ENCODE measurements around the gene NUDT3.

Gene NUDT3

DNA sequence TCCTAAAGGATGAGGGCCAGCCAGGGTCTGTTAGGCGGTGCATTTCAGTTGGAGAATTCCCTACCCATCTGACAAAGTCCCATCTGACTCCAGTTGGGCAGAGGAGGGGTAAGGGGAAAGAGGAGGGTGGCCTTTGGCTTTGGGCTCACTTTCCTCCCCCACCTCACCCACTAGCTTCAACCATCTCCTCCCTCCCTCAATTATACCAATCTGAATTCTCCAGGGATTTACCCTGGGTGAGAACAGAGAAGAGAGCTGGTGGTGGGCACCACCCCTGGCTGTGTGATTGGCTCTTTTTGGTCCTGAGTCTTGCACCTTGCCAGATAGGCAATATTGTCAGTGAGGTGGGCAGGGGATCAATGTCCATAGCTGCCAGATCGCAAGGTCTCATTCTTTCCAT lies 152.6 kb downstream of the NUDT3 start:
- Histone ChIP-seq H3F3A (ENCODE audit: insufficient read depth, low read length) (peaks cover 11% of the 10 kb centered on the region; the same call in 1 of the 2 replicates), H2AFZ (ENCODE audit: low read length) (no peak overlapping the region), H3K4me1 (ENCODE audit: low read length) (0 out of 2 replicates have a peak, but pooled peaks cover 10% of the 10 kb centered on the region), H3K36me3 (replicated peaks; ENCODE audit: insufficient read depth, low read length) (peaks cover 5% of the 10 kb centered on the region; the same call in 1 of the 2 replicates), H3K9ac (ENCODE audit: low read length) (no peak overlapping the region), H3K79me2 (ENCODE audit: low read length) (peaks cover 57% of the 10 kb centered on the region), H3K4me3 (ENCODE audit: low read length) (no peak overlapping the region), H3K27me3 (replicated peaks; ENCODE audit: insufficient read depth, low read length) (no peaks in the 10 kb centered on the region), H3K4me2 (ENCODE audit: low read depth, low read length) (no peak overlapping the region), H3K27ac (ENCODE audit: low read length) (no peak overlapping the region), H3K9me2 (replicated peaks; ENCODE audit: insufficient read depth, low read length) (no peaks in the 10 kb centered on the region), H4K20me1 (ENCODE audit: insufficient read depth, low read length) (0 out of 2 replicates have a peak, but pooled peaks cover 3% of the 10 kb centered on the region), H3K9me3 (replicated peaks; ENCODE audit: insufficient read depth, low read length) (no peaks in the 10 kb centered on the region)
- TF ChIP-seq, protein P1, sequence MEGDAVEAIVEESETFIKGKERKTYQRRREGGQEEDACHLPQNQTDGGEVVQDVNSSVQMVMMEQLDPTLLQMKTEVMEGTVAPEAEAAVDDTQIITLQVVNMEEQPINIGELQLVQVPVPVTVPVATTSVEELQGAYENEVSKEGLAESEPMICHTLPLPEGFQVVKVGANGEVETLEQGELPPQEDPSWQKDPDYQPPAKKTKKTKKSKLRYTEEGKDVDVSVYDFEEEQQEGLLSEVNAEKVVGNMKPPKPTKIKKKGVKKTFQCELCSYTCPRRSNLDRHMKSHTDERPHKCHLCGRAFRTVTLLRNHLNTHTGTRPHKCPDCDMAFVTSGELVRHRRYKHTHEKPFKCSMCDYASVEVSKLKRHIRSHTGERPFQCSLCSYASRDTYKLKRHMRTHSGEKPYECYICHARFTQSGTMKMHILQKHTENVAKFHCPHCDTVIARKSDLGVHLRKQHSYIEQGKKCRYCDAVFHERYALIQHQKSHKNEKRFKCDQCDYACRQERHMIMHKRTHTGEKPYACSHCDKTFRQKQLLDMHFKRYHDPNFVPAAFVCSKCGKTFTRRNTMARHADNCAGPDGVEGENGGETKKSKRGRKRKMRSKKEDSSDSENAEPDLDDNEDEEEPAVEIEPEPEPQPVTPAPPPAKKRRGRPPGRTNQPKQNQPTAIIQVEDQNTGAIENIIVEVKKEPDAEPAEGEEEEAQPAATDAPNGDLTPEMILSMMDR (IDR thresholded peaks at IDR 0.05; ENCODE audit: low read length): no peak
- no peak for TF ChIP-seq EZH2phosphoT487 (IDR thresholded peaks at IDR 0.05; ENCODE audit: low read length)
- no peak for TF ChIP-seq EZH2 (optimal IDR thresholded peaks at IDR 0.05; ENCODE audit: low read depth, low read length)
- DNase-seq: no peak

DNA sequence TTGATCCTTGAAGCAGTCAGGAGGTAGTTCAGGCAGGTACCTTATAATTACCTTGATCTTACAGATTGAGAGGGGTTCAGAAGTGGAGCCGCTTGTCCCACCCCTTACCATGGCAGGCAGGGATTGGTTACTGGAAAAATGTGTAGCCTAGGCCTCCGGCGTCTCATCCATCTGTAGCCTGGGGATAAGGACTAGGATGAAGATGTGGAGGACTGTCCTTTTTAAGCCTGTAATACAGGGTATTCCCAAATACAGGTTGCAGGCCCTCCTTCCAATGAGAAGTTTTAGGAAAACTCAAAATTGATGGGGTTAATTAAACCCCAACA lies 153.0 kb downstream of the NUDT3 start:
- peaks cover 57% of the 10 kb centered on the region for H3K79me2 ChIP-seq (ENCODE audit: low read length)
- no peak overlapping the region for H3K4me2 ChIP-seq (ENCODE audit: low read depth, low read length)
- H3K27ac ChIP-seq (ENCODE audit: low read length): no peak overlapping the region

DNA sequence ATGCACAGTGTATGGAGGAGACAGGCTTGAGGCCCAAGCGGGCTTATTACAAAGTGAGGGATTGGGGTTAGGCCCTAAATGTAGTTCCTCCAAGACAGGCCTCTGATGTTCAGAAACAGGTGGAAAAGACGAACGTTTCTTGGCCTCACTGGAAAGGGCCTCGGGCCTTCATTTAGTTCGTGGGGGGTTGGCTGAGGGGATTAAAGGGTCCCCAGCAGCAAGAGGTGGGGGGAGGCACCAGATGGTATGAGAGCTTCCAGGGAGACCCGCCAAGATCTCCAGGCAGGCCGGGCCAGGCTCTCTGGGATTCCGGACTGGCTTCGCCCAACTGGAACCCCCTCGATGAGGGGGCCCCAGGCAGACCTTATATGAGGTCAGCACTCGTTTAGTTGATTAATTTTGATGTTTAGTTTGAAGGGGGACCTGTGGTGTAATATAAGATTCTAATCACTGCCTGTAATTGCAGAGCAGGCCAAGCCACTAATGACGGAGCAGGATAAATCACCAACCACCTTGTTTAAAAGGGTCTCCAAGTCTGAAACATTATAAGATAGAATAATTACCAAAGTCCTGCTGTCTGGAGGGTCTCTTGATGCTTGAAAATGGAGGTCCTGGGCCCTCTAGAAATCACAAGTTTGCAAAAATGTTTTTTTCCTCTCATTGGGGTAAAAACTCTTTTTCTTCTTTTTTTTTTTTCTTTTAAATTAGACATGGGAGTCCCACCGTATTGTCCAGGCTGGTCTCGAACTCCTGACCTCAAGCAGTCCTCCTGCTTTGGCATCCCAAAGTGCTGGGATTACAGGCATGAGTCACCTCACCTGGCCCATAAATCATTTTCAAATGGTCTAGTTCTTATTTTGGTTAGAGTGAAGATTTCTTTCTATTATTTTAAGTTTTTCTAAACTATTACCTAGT lies 153.6 kb downstream of the NUDT3 start:
- Histone ChIP-seq H3K79me2 (ENCODE audit: low read length) (peaks cover 57% of the 10 kb centered on the region), H3K27me3 (replicated peaks; ENCODE audit: insufficient read depth, low read length) (no peaks in the 10 kb centered on the region), H3K4me3 (ENCODE audit: low read length) (peak overlapping the region; percentile 98), H2AFZ (ENCODE audit: low read length) (0 out of 2 replicates have a peak overlapping the region, but pooled peaks have one; percentile 5), H3K4me1 (ENCODE audit: low read length) (0 out of 2 replicates have a peak, but pooled peaks cover 10% of the 10 kb centered on the region), H3K27ac (ENCODE audit: low read length) (peak overlapping the region; percentile 82; the same call in 1 of the 2 replicates), H4K20me1 (ENCODE audit: insufficient read depth, low read length) (no peaks in the 10 kb centered on the region), H3K4me2 (ENCODE audit: low read depth, low read length) (peak overlapping the region; percentile 80), H3K9me3 (replicated peaks; ENCODE audit: insufficient read depth, low read length) (no peaks in the 10 kb centered on the region), H3F3A (ENCODE audit: insufficient read depth, low read length) (0 out of 2 replicates have a peak, but pooled peaks cover 6% of the 10 kb centered on the region), H3K9ac (ENCODE audit: low read length) (peak overlapping the region; percentile 99), H3K9me2 (replicated peaks; ENCODE audit: insufficient read depth, low read length) (no peaks in the 10 kb centered on the region), H3K36me3 (replicated peaks; ENCODE audit: insufficient read depth, low read length) (peaks cover 5% of the 10 kb centered on the region; the same call in 1 of the 2 replicates)
- no peak for DNase-seq
- TF ChIP-seq EZH2phosphoT487 (IDR thresholded peaks at IDR 0.05; ENCODE audit: low read length): no peak
- no peak for TF ChIP-seq EZH2 (optimal IDR thresholded peaks at IDR 0.05; ENCODE audit: low read depth, low read length)
- TF ChIP-seq, protein P1 (IDR thresholded peaks at IDR 0.05; ENCODE audit: low read length): no peak

More for the DNA sequence above, 153.0 kb downstream of the NUDT3 start:
- no peaks in the 10 kb centered on the region for H3K9me3 ChIP-seq (replicated peaks; ENCODE audit: insufficient read depth, low read length)
- H4K20me1 ChIP-seq (ENCODE audit: insufficient read depth, low read length): 0 out of 2 replicates have a peak, but pooled peaks cover 2% of the 10 kb centered on the region
- H2AFZ ChIP-seq (ENCODE audit: low read length): no peak overlapping the region
- H3K27me3 ChIP-seq (replicated peaks; ENCODE audit: insufficient read depth, low read length): no peaks in the 10 kb centered on the region
- no peak for DNase-seq
- no peak overlapping the region for H3K4me3 ChIP-seq (ENCODE audit: low read length)
- 0 out of 2 replicates have a peak, but pooled peaks cover 10% of the 10 kb centered on the region for H3K4me1 ChIP-seq (ENCODE audit: low read length)
- no peaks in the 10 kb centered on the region for H3K9me2 ChIP-seq (replicated peaks; ENCODE audit: insufficient read depth, low read length)
- peak overlapping the region; percentile 99; the same call in 1 of the 2 replicates for H3K9ac ChIP-seq (ENCODE audit: low read length)
- peaks cover 5% of the 10 kb centered on the region; the same call in 1 of the 2 replicates for H3K36me3 ChIP-seq (replicated peaks; ENCODE audit: insufficient read depth, low read length)
- peaks cover 10% of the 10 kb centered on the region; the same call in 1 of the 2 replicates for H3F3A ChIP-seq (ENCODE audit: insufficient read depth, low read length)
- TF ChIP-seq, protein P1 (IDR thresholded peaks at IDR 0.05; ENCODE audit: low read length): no peak
- TF ChIP-seq EZH2 (optimal IDR thresholded peaks at IDR 0.05; ENCODE audit: low read depth, low read length): no peak
- no peak for TF ChIP-seq EZH2phosphoT487 (IDR thresholded peaks at IDR 0.05; ENCODE audit: low read length)
